Islet precursor cell (in vitro differentiated cells): ENCODE measurements around the gene FMOD.

Experiments
- DNase-seq: peaks from one replicate; pipeline ENCODE4 v3.0.0-alpha.2; 2018

Gene FMOD

GRCh38 chr1:203360547-203361185, 9.7 kb upstream of the FMOD start:
- DNase-seq = no peak

DNA sequence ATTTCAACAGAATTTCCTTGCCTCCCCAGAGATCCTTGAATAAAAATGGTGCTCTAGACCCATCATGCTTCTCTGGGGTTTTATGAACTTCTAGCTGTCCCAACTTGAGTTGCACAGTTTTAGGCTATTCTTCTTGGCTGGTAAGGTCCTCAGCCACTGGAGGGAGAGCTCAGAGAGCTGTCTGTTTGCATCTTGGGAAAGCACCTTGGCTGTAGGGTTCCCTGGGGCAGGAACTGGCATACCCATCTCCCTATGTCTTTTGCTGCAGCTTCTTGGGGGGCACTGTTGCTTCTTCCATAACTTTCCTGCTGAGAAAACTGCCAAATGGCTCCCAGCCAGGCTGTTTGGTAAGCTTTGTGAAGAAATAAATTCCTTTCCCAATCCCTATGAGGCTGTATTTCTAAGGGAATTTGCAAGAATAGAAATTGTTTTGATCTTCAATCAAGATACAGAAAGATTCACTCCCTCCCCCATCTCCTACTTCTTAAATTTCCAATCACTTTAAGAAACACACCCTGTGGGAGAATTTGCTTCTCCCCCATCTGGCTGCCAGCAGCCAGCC, 8.2 kb upstream of the FMOD start:
- DNase-seq = no peak

- no peak for DNase-seq
Measured at GRCh38 chr1:203354246-203354645, 3.3 kb upstream of the FMOD start.

DNA sequence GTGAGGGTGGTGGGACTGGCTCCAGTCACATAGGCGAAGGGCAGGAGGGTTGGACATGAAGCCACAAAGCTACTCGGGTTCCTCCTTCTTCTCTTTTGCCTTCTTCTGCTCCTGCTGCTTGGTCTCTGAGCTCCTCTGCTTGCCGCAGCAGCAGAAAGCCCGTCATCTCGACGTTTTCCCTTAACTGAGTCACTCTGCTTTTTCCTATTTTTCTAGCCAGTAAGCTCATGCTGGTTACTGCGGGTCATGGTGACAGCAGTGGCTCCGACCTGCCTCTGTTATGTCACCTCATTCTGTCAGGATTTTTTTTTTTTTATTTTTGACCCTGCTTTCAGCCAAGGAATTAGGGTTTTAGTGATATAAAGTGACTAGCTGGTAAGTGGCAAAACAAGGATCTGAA, 2.6 kb upstream of the FMOD start:
- DNase-seq = no peak

DNA sequence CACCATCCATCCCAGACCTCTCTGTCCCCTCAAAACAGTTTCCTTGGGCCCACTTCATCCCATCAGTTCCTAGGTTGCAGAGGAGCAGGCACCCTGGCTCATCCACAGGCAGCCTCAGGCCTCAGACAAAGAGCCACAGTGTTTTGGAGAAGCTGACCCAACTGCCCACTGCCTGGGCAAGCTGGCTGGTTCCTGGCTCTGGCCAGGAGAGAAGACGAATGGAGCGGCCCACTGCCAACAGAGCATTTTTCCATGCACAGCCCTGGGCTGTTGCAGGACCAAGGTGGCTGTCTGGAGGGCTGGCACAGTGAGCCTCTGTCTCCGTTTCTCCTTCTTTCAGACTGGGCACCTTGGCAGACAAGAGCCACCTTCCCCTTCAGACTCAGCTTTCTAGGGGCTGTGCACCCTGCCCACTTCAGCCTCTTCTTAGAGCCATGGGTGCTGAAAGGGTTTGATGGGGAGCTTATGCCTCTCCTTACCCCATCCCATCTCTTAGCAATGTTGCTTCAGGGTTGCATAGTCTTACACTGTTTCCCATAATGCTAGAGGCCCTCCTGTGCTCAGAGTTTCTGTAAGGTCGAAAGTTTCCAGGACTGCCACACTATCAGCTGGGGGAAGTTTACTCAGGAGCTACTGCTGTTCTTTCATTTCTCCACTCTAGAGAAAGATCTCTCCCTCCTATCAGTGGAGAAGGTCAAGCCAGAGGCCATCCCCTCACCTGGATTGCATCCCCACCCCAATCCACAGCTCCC, 973 bp downstream of the FMOD start:
- no peak for DNase-seq

GRCh38 chr1:203349166-203349565, 1.8 kb downstream of the FMOD start:
- no peak for DNase-seq

- DNase-seq = no peak
Measured at GRCh38 chr1:203346769-203347102, 4.2 kb downstream of the FMOD start.

DNA sequence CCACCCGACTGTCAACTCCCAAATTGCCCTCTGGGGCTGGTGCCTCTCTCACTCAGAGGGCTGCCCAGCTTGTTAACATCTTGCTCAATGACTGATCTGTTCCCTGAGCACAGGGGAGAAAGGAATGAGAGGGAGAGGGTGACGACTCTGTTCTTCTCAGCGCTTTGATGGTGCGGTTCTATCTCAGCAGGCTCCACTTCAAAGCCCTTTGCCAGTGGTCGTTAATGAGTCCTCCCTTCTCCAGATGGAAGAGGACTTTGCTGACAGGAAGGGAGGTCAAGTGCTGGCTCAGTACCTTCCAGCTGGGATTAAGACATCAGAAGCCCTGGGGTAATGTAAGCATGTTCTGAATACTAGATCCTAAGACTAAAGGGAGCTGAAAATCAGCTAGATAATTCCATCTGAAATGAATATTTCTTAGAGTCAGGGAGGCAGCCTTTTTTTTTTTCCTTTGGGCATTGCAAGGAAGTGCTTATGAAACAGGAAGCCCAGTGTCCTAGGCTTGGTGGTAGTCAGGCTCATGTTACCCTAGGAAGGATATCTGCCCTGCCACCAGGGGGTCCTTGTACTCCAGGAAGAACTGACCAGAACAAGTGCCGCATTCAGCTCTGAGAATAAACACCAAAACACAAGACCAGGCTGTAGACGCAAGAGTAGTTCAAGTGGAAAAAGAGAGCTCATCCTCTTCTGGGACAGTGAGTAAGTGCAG, 4.7 kb downstream of the FMOD start:
- peak; percentile 64 for DNase-seq

- DNase-seq = no peak
Measured at GRCh38 chr1:203343956-203344754, 6.8 kb downstream of the FMOD start.

DNA sequence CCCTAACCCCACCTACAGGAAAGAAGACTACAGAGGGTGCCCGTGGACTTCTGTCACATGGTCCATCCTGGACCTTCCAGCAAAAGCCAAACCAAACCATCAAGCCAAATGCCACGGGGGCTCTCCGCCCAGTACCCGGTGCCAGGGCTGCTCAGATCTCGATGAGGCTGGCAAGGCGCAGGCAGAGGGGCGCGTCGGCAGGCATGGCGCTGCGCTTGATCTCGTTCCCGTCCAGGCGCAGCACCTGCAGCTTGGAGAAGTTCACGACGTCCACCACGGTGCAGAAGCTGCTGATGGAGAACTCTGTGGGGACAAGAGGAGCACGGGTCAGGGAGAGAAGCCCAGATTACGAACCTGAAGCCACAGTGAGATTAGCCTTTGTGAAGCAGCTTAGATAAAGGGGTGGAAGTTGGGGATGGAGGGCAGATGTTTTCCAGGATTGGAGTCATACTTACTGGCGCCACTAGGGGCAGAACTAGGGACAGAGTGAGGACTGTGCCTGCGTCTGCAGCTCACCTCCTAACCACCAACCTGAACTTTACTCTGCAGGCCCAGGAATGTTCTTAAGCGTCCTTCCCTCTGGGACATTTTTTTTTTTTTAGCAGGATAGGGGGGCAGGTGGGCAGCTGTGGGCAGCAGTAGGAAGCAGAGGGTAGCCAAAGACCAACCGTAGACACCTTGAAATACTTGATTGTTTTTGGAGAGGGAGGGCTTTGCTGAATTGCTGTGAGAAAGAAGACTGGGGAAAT, 8.6 kb downstream of the FMOD start:
- peak; percentile 80 for DNase-seq

- DNase-seq = peak; percentile 88
Measured at GRCh38 chr1:203340112-203340790, 10.7 kb downstream of the FMOD start.

GRCh38 chr1:203338335-203339036, 12.4 kb downstream of the FMOD start:
- DNase-seq = peak; percentile 69

DNA sequence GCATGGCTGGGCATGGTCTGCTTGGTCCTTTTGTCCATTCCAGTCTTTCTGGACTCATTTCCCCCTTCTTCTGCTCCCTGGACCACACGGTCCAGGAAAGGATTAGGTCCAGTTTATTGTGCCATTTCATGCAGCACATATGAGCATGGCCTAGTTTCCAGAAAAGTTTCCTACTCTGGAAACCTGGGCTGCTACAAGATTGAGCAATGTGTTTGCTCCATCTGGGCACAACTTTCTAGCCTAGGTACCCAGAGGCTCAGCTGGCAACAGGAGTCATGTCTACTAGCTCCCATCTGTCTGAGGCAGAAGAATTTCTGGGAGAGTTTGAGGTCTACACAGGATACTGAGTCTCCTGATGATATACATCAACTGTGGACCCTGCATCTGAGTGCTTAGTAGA, 14.8 kb downstream of the FMOD start:
- DNase-seq = no peak

GRCh38 chr1:203335503-203335902, 15.4 kb downstream of the FMOD start:
- DNase-seq = no peak

GRCh38 chr1:203331224-203331623, 19.7 kb downstream of the FMOD start:
- no peak for DNase-seq

- peak; percentile 75 for DNase-seq
Measured at GRCh38 chr1:203328714-203329122, 22.2 kb downstream of the FMOD start.

DNA sequence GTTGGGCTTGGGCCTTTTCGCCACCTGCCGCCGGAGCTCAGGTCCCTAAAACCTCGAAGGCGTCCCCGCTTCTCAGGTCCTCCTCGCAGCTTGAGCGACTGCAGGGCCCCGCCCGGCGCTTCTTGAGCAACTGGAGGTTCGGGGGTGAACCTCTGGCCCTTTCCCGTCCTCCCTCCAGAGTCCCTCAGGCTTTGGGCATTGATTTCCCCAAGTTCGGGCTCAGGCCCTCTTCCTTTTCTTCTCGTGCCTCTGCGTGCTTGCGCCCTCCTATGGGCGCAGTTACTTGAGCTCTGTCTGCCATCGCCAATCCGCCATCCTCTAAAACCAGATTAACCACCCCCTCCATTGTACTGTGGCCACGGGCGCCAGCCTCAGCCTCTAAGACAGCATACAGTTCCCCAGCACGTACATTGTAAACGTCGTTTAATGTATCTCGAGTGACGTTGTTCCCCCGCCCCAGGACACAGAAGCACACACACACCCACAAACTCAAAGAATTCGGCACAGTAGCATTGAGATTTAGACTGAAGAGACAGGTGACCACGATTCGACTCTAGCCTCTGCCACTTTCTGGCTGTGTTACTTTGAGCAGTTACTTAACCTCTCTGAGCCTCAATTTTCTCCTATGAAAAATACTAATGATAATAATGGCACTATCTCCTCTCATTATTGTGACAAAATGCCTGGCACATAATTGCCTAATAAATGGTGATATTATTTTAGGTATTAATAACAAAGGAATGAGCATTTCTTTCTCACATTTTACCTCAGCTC, 23.1 kb downstream of the FMOD start:
- DNase-seq = peak; percentile 81

- DNase-seq = peak; percentile 96
Measured at GRCh38 chr1:203326830-203327683, 23.9 kb downstream of the FMOD start.
